ENCODE data around the gene KMT2B. TPM values are rescaled to one million over a fixed set of nuclear protein-coding genes. Genes with fewer than 3 reads are reported as not detected.

The KMT2B gene
- total RNA-seq, 2 donors from 2014 or later = 32.3 to 89.5 TPM

DNA sequence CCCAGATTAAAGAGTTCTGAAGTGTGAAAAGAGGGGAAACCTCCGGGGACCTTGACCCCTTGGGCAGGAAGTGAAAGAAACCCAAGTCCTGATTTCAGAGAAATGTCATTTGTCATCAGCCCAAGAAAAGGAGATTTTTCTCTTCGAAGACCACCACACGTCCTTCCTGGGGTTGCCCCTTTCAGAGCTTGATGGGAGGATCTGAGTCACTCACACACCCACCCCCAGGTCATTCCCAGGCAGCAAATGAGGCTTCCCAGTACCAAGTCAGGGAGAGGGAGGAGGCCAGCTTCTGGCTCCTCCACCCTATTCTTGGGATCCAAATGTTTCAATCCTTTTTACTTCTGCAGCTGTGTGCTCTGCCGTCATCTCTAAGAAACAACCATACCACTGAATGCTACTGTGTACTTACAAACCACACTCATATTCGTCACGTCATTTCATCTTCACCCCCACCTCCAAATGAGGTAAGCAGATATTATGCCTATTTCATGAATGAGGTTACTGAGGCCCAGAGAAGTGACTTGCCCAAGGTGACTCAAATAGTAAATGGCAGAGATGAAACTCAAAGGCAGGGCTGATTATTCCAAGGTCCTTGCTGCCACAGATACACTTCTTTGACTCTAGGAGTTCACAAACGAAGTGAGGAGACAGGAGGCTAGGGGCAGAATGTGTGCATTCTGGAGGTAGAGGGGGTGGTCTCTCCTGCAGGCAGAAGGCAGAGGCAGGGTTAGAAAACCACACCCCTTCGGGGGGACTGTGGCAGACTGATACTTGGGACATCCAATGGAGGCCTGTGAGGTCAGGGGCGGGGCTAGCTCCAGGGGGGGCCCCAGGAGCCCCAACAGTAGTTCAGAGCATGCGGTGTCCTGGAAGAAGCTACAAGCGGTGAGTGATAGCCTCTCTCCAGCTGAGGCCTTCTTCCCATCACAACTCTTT lies 5.0 kb upstream of the KMT2B start:
- intact Hi-C loops (cut with DNase I) = loop anchor here (10.0 kb wide), 1 partner anchor 358 kb away; the partner anchor contains the start of gene FFAR3
- H3K4me1 ChIP-seq (replicated peaks) = peaks cover 6% of the 10 kb centered on the region
- no peak overlapping the region for H3K27ac ChIP-seq
- H3K4me3 ChIP-seq = no peak overlapping the region
- H3K36me3 ChIP-seq = no peaks in the 10 kb centered on the region
- TF ChIP-seq CTCF (IDR thresholded peaks at IDR 0.05) (no peak), POLR2AphosphoS5 (IDR thresholded peaks at IDR 0.05) (no peak), POLR2A (IDR thresholded peaks at IDR 0.05) (no peak)
- no peaks in the 10 kb centered on the region for H3K27me3 ChIP-seq (replicated peaks; ENCODE audit: insufficient read depth)
- WGBS = 82% methylated on average over 11 of the region's 11 CpGs
- no peaks in the 10 kb centered on the region for H3K9me3 ChIP-seq
- no peak for DNase-seq (ENCODE audit: low spot score)

DNA sequence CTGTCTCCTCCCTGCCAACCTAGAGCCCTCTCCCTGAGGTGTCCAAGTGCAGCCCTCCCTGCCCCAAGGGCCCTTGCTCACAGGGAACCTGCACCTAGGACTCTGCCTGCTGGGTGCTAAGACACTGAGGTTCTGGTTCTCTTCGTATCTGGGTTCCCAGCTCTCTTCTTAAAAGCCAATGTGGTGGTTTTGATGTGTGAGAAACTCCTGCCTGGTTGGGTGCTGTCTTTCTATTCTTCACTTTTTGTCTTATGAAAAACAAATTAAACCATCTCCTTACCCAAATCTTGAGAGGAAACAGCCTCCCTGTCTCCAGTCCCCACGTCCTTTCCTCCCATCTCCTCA lies 4.3 kb upstream of the KMT2B start:
- Histone ChIP-seq H3K4me3 (no peak overlapping the region), H3K27me3 (replicated peaks; ENCODE audit: insufficient read depth) (no peaks in the 10 kb centered on the region), H3K27ac (no peak overlapping the region), H3K9me3 (no peaks in the 10 kb centered on the region), H3K36me3 (no peaks in the 10 kb centered on the region), H3K4me1 (replicated peaks) (peaks cover 6% of the 10 kb centered on the region)
- WGBS = 88% methylated on average over 2 of the region's 2 CpGs
- DNase-seq (ENCODE audit: low spot score) = no peak
- no peak for TF ChIP-seq POLR2A (IDR thresholded peaks at IDR 0.05)
- no peak for TF ChIP-seq CTCF (IDR thresholded peaks at IDR 0.05)
- no peak for TF ChIP-seq POLR2AphosphoS5 (IDR thresholded peaks at IDR 0.05)
- intact Hi-C loops (cut with DNase I) = loop anchor here (10.0 kb wide), 1 partner anchor 359 kb away; the partner anchor contains the start of gene FFAR3

DNA sequence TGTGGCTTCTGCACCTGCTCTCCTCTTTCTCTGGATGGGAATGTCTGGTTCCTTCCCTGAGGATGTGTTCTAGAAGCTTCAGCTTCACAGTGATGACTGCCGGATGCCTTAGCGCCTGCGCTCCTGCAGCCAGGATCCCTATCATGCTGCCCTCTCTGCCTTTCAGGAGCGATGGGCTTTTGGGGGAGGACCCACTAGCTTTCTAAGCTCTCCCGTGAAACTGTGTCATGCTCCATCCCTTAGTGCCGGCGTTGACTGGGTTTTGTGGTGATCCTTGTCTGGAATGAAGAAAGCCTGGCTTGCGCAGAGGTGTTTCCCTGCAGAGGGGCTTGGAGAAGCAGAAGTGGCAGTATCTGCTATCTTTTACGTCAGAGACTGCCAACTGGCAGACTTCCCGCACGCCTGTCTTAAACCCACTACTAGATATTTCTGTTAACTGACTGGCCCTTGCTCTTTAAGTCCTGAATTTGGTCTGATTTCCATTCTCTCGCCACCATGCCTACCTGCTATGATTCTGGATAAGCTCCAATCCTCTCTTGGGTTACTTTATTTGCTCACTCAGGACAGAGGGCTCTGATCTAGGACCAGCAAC lies 3.8 kb upstream of the KMT2B start:
- H3K27me3 ChIP-seq (replicated peaks; ENCODE audit: insufficient read depth) = no peaks in the 10 kb centered on the region
- no peak overlapping the region for H3K4me3 ChIP-seq
- 80% methylated on average over 12 of the region's 12 CpGs for WGBS
- TF ChIP-seq CTCF (IDR thresholded peaks at IDR 0.05) (no peak), POLR2A (IDR thresholded peaks at IDR 0.05) (no peak), POLR2AphosphoS5 (IDR thresholded peaks at IDR 0.05) (no peak)
- no peak for DNase-seq (ENCODE audit: low spot score)
- H3K9me3 ChIP-seq = no peaks in the 10 kb centered on the region
- H3K36me3 ChIP-seq = no peaks in the 10 kb centered on the region
- H3K4me1 ChIP-seq (replicated peaks) = peaks cover 9% of the 10 kb centered on the region
- intact Hi-C loops (cut with DNase I) = loop anchor here (10.0 kb wide), 1 partner anchor 359 kb away; the partner anchor contains the start of gene FFAR3
- no peak overlapping the region for H3K27ac ChIP-seq

GRCh38 chr19:35714601-35715354 lies 3.0 kb upstream of the KMT2B start:
- intact Hi-C loops (cut with DNase I) = loop anchor here (10.0 kb wide), 1 partner anchor 360 kb away; the partner anchor contains the start of gene FFAR3
- TF ChIP-seq POLR2AphosphoS5 (IDR thresholded peaks at IDR 0.05) (no peak), POLR2A (IDR thresholded peaks at IDR 0.05) (no peak), CTCF (IDR thresholded peaks at IDR 0.05) (no peak)

More at GRCh38 chr19:35714601-35715354, 3.0 kb upstream of the KMT2B start:
- H3K4me3 ChIP-seq = no peak overlapping the region
- 85% methylated on average over 14 of the region's 14 CpGs for WGBS
- DNase-seq (ENCODE audit: low spot score) = no peak
- H3K36me3 ChIP-seq = no peaks in the 10 kb centered on the region
- peaks cover 15% of the 10 kb centered on the region for H3K4me1 ChIP-seq (replicated peaks)
- no peaks in the 10 kb centered on the region for H3K9me3 ChIP-seq
- H3K27me3 ChIP-seq (replicated peaks; ENCODE audit: insufficient read depth) = no peaks in the 10 kb centered on the region
- no peak overlapping the region for H3K27ac ChIP-seq
